Neuronal stem cell (in vitro differentiated cells): ENCODE measurements around the gene AFAP1L2.

Source experiments
- DNase-seq: peaks from one replicate; pipeline ENCODE4 v3.0.0-alpha.2; 2013; ENCODE audit warnings: low spot score
- H2AFZ ChIP-seq: one replicate; pipeline ENCODE4 v1.6.1; 2013; ENCODE audit warnings: mild to moderate bottlenecking, low read length, inconsistent platforms
- H2AK5ac ChIP-seq: 2 replicates; pipeline ENCODE4 v1.6.1; 2013; ENCODE audit warnings: low read depth, mild to moderate bottlenecking, inconsistent platforms, low read length, moderate library complexity, mixed read lengths
- H2BK120ac ChIP-seq: 2 replicates; pipeline ENCODE4 v1.6.1; 2013; ENCODE audit warnings: low read depth, mild to moderate bottlenecking, inconsistent platforms, low read length, moderate library complexity, mixed read lengths
- H2BK12ac ChIP-seq: one replicate; pipeline ENCODE4 v1.6.1; 2013; ENCODE audit warnings: low read length, inconsistent platforms
- H2BK15ac ChIP-seq: 2 replicates; pipeline ENCODE4 v1.6.1; 2013; ENCODE audit warnings: mild to moderate bottlenecking, low read length, inconsistent platforms, mixed read lengths
- H2BK5ac ChIP-seq: one replicate; pipeline ENCODE4 v1.6.1; 2013; ENCODE audit warnings: inconsistent platforms, mild to moderate bottlenecking, low read length, moderate library complexity
- H3K14ac ChIP-seq: one replicate; pipeline ENCODE4 v1.6.1; 2013; ENCODE audit warnings: low read length, inconsistent platforms
- H3K18ac ChIP-seq: 2 replicates; pipeline ENCODE4 v1.6.1; 2013; ENCODE audit warnings: low read length, inconsistent platforms
- H3K23ac ChIP-seq: 2 replicates; pipeline ENCODE4 v1.6.1; 2013; ENCODE audit warnings: low read depth, mild to moderate bottlenecking, mixed read lengths, low read length, inconsistent platforms; ENCODE audit not compliant: poor library complexity
- H3K27ac ChIP-seq: replicated peaks from 3 replicates; pipeline ENCODE4 v1.5.1; 2013; ENCODE audit warnings: low read length, inconsistent platforms
- H3K27me3 ChIP-seq, 3 experiments: 2 replicates each; pipeline ENCODE4 v1.6.1; 2013; ENCODE audit warnings: low read length in 3 of 3, mild to moderate bottlenecking in 2 of 3, inconsistent platforms in 1 of 3, low read depth in 1 of 3, mixed read lengths in 1 of 3, moderate library complexity in 1 of 3; ENCODE audit not compliant: control insufficient read depth in 3 of 3, insufficient read depth in 3 of 3
- H3K36me3 ChIP-seq, 2 donors: replicated peaks in 1 of 2; 2 replicates each; pipeline ENCODE4 v1.6.1; 2013; ENCODE audit warnings: low read length in 2 of 2; ENCODE audit not compliant: control insufficient read depth in 2 of 2, insufficient read depth in 2 of 2
- H3K4ac ChIP-seq: 2 replicates; pipeline ENCODE4 v1.6.1; 2013; ENCODE audit warnings: inconsistent platforms, mild to moderate bottlenecking, low read length, moderate library complexity
- H3K4me1 ChIP-seq, 2 donors: 1 replicate in 1 of 2; 2 replicates in 1 of 2; pipeline ENCODE4 v1.6.1; 2013; ENCODE audit warnings: low read length in 2 of 2, low read depth in 1 of 2; ENCODE audit not compliant: control insufficient read depth in 2 of 2, insufficient read depth in 1 of 2
- H3K4me2 ChIP-seq: one replicate; pipeline ENCODE4 v1.6.1; 2013; ENCODE audit warnings: mild to moderate bottlenecking, low read length, inconsistent platforms; ENCODE audit not compliant: insufficient read depth, poor library complexity, severe bottlenecking
- H3K4me3 ChIP-seq, 2 donors: 2 replicates each; pipeline ENCODE4 v1.5.1; 2013; ENCODE audit warnings: low read length in 2 of 2, mild to moderate bottlenecking in 2 of 2, inconsistent platforms in 1 of 2, moderate library complexity in 1 of 2
- H3K79me1 ChIP-seq: one replicate; pipeline ENCODE4 v1.6.1; 2013; ENCODE audit warnings: low read depth, mild to moderate bottlenecking, inconsistent platforms, low read length, moderate library complexity
- H3K9ac ChIP-seq: one replicate; pipeline ENCODE4 v1.6.1; 2013; ENCODE audit warnings: mild to moderate bottlenecking, low read depth, low read length, inconsistent platforms; ENCODE audit not compliant: poor library complexity
- H3K9me3 ChIP-seq, 2 donors: replicated peaks in 1 of 2; 2 replicates each; pipeline versions ENCODE3 to v1.6.1; 2013; ENCODE audit warnings: low read length in 2 of 2, mild to moderate bottlenecking in 2 of 2, inconsistent platforms in 1 of 2, low read depth in 1 of 2, mixed read lengths in 1 of 2, moderate library complexity in 1 of 2; ENCODE audit not compliant: control insufficient read depth in 2 of 2, insufficient read depth in 1 of 2
- H4K8ac ChIP-seq: one replicate; pipeline ENCODE4 v1.6.1; 2013; ENCODE audit warnings: low read depth, mild to moderate bottlenecking, inconsistent platforms, low read length, moderate library complexity
- H4K91ac ChIP-seq: one replicate; pipeline ENCODE4 v1.6.1; 2013; ENCODE audit warnings: low read length, low read depth, mild to moderate bottlenecking, inconsistent platforms; ENCODE audit not compliant: poor library complexity
- WGBS, 2 donors: extraction: QIAGEN DNeasy Blood & Tissue Kit; methylation state at CpG; one replicate each; pipeline ENCODE4 v1.1.7; 2013; ENCODE audit warnings: missing lambda C conversion rate in 2 of 2, mixed read lengths in 1 of 2; ENCODE audit not compliant: insufficient read length in 2 of 2, insufficient replicate concordance in 1 of 2; ENCODE audit errors: extremely low coverage in 2 of 2; 5-methylcytosine and 5-hydroxymethylcytosine counted together

The AFAP1L2 gene

DNA sequence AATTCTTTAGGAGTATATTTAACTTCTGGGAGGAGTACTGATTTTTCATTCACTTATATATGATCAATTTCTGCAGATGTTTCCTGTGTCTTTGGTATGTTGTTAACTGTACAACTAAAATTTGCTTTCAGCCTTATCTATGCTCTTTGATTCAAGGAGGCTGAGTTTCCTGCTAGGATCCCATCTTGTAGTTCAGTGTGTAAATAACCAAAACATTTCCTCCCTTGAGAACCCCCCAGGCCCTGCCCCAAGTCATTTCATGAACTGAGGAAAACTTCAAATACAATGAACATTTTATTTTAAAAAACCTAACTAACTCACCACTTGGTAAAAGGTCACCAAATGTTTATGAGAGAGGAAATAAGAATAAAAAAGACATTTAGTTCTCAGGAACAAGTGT lies 109.8 kb downstream of the AFAP1L2 start:
- Histone ChIP-seq H3K4me1 (no peaks in the 10 kb centered on the region), H2BK12ac (no peak overlapping the region), H3K4ac (no peak overlapping the region), H3K27ac (no peak overlapping the region), H2AFZ (no peak overlapping the region), H3K4me2 (no peak overlapping the region), H3K36me3 (peaks cover 0 to 8% of the 10 kb centered on the region in 2 donors), H2BK120ac (no peak overlapping the region), H3K4me3 (no peak overlapping the region), H2AK5ac (no peak overlapping the region), H3K9ac (no peak overlapping the region), H4K91ac (no peak overlapping the region), H4K8ac (no peak overlapping the region), H3K23ac (no peak overlapping the region), H3K27me3 (no peaks in the 10 kb centered on the region), H3K14ac (no peak overlapping the region), H2BK15ac (no peak overlapping the region), H3K79me1 (no peaks in the 10 kb centered on the region), H2BK5ac (no peak overlapping the region), H3K9me3 (peaks cover 6 to 16% of the 10 kb centered on the region in 2 donors), H3K18ac (no peak overlapping the region)
- DNase-seq: no peak

DNA sequence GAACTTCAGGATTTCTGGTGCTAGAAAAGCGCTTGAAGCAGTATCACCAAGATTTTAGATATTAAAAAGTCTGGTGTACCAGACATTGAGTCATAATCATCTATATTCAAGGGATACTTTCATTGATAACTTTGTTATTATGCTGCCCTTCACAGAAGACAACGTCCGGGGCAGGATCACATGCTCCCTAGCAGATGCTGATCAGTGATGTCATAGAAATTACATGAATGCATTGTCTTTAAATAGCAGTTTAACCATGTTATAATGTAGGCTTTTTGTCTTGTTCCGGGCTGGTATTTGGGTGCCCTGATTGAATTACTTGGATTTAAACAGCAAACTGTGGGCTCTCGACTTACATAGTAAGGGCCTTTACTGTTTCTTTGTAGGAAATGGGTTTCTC lies 111.2 kb downstream of the AFAP1L2 start:
- Histone ChIP-seq H3K4ac (no peak overlapping the region), H3K4me3 (no peak overlapping the region), H2BK120ac (no peak overlapping the region), H4K8ac (no peak overlapping the region), H2BK15ac (no peak overlapping the region), H3K27ac (no peak overlapping the region), H3K4me1 (no peaks in the 10 kb centered on the region), H2AFZ (no peak overlapping the region), H4K91ac (no peak overlapping the region), H3K23ac (no peak overlapping the region), H3K79me1 (no peaks in the 10 kb centered on the region), H2BK5ac (no peak overlapping the region), H3K14ac (no peak overlapping the region), H3K18ac (no peak overlapping the region), H2BK12ac (no peak overlapping the region), H3K9me3 (peaks cover 6 to 16% of the 10 kb centered on the region in 2 donors), H2AK5ac (no peak overlapping the region), H3K27me3 (peaks cover 0 to 4% (median 0%) of the 10 kb centered on the region in 3 experiments), H3K9ac (no peak overlapping the region), H3K4me2 (no peak overlapping the region), H3K36me3 (peaks cover 0 to 8% of the 10 kb centered on the region in 2 donors)
- WGBS, 2 donors: no CpG with 5 or more reads among the region's 5 CpGs
- no peak for DNase-seq

DNA sequence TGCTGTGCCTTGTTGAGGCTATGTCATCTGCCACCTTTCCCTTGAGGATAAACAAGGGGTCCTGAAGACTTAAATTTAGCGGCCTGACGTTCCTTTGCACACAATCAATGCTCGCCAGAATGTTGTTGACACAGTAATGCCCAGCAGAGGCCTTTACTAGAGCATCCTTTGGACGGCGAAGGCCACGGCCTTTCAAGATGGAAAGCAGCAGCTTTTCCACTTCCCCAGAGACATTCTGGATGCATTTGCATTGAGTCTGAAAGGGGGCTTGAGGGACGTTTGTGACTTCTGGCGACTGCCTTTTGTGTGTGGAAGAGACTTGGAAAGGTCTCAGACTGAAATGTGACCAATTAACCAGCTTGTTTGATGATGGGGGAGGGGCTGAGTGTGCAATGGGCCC lies 112.8 kb downstream of the AFAP1L2 start:
- Histone ChIP-seq H3K27me3 (peaks cover 0 to 7% (median 0%) of the 10 kb centered on the region in 3 experiments), H2BK12ac (no peak overlapping the region), H4K8ac (no peak overlapping the region), H3K14ac (no peak overlapping the region), H3K4me2 (no peak overlapping the region), H4K91ac (no peak overlapping the region), H3K27ac (no peak overlapping the region), H2BK120ac (no peak overlapping the region), H2AFZ (peak overlapping the region; percentile 18), H3K18ac (no peak overlapping the region), H2BK5ac (no peak overlapping the region), H3K36me3 (peaks cover 0 to 2% of the 10 kb centered on the region in 2 donors), H2BK15ac (no peak overlapping the region), H3K4me1 (no peaks in the 10 kb centered on the region), H3K9me3 (peaks cover 2 to 13% of the 10 kb centered on the region in 2 donors), H3K4me3 (no peak overlapping the region), H3K79me1 (no peaks in the 10 kb centered on the region), H3K4ac (no peak overlapping the region), H3K9ac (no peak overlapping the region), H3K23ac (no peak overlapping the region), H2AK5ac (no peak overlapping the region)
- DNase-seq: no peak
- no CpG with 5 or more reads among the region's 8 CpGs for whole genome bisulfite sequencing, 2 donors

DNA sequence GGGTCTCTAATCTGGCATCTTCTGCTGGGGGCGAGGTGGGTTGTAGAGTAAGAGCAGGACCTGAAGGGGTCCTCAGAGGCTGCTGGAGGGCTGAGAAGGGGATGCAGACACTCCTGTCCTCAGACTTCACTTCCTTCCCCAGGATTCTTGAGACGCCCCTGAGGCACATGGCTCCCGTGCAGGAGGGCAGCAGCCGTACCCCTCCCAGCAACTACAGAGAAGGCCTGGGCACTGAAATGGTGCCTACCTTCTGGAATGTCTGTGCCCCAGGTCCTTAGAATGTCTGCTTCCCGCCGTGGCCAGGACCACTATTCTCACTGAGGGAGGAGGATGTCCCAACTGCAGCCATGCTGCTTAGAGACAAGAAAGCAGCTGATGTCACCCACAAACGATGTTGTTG lies 113.2 kb downstream of the AFAP1L2 start:
- Histone ChIP-seq H2AFZ (no peak overlapping the region), H3K79me1 (no peaks in the 10 kb centered on the region), H3K4me2 (no peak overlapping the region), H3K4me1 (no peaks in the 10 kb centered on the region), H3K36me3 (peaks cover 0 to under 1% of the 10 kb centered on the region in 2 donors), H2BK15ac (no peak overlapping the region), H2AK5ac (no peak overlapping the region), H2BK120ac (peak overlapping the region; percentile 22), H4K91ac (no peak overlapping the region), H3K4ac (no peak overlapping the region), H4K8ac (no peak overlapping the region), H3K27me3 (peaks cover 0 to 7% (median 0%) of the 10 kb centered on the region in 3 experiments), H2BK5ac (no peak overlapping the region), H2BK12ac (no peak overlapping the region), H3K27ac (no peak overlapping the region), H3K9ac (no peak overlapping the region), H3K23ac (no peak overlapping the region), H3K4me3 (no peak overlapping the region), H3K14ac (no peak overlapping the region), H3K18ac (no peak overlapping the region), H3K9me3 (peaks cover under 1 to 9% of the 10 kb centered on the region in 2 donors)
- no peak for DNase-seq
- no CpG with 5 or more reads among the region's 7 CpGs for WGBS, 2 donors
